NOMO-1 treated with dmso at 0.1 percent for 144 hours (cell line): ENCODE results near the gene UPK3A.
"Not testable (repeated sequence)": the region's sequence is repeated elsewhere in the genome, so short reads cannot be mapped to it uniquely, and the experiment has no call there.

ENCODE experiments used
- DNase-seq: peaks from one replicate; lab custom pipeline; 2025; ENCODE audit not compliant: unreplicated experiment; lab: John Stamatoyannopoulos, UW

UPK3A gene

DNA sequence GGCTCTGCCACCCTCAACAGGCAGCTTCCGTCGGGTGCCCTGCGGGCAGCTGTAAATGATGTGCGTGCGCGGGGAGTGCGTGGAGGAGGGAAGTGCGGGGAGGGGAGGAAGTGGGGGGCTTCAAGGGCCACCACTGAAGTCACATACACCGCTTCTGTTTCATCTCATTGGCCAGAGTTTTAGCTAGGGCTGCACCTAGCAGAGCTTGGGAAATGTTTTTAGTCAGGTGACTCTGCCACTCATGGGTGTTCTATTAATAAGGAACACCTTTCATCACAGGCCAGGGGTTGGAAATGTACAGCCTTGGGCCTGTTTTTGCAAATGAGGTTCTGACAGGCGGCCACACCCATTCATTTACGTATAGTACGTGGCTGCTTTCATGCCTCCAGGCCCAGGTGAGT is 39.6 kb downstream of the UPK3A start:
- no peak for DNase-seq

DNA sequence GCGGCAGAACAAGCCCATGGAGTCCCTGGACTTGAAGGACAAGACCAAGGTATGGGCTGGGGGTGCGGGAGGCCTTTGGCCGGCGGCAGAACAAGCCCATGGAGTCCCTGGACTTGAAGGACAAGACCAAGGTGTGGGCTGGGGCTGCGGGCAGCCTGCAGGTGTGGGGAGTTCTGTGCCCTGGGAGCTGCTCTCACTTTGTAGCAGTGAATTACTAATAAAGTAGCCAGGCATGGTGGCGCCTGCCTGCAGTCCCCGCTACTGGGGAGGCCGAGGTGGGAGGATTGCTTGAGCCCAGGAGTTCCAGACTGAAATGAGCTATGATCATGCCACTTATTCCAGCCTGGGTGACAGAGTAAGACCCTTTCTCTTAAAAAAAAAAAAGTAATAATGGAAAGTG is 43.5 kb downstream of the UPK3A start:
- not testable (repeated sequence) for DNase-seq

DNA sequence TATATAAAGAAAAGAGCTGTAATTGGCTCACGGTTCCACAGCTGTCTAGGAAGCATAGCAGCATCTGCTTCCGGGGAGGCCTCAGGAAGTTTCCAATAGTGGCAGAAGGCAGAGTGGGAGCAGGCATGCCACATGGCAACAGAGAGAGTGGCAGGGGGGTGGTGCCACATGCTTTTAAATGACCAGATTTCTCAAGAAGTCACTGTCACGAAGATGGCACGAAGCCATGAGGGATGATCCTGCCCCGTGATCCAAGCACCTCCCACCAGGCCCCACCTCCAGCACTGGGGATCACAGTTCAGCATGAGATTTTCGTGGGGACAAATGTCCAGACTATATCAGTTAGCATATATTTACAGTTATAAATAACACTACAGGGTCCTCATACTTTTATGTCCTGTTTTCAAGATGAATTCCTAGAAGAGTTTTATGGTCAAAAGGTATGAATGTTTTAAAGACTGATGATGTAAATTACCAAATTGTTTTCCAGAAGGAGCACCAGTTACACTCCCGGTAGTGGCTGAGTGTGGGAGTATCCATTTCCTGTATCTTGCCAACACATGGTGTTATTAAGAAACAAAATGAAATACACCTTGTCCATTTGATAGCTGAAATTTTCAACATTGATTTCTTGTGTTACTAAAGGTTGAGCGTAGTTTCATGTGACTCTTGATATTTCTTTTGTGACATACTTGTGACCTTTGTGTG is 44.2 kb downstream of the UPK3A start:
- no peak for DNase-seq

DNA sequence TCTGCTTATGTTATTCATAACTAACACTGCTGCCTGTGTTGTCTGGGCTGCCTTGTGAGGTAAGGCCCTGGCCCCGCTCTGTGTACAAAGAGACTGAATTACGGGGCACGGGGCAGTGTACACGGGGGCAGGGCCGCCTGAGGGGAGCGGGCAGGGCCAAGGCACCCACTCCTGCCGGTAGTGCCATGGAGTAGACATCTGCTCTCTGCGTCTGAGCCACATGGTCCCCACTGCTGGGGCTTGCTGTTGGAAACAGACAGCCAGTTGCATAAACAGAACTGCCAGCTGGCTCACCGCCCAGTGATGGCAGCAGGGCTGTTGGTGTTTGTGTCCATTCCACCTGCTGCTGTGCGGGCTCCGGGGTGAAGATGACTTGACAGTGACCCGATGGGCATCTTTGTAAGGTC is 44.8 kb downstream of the UPK3A start:
- DNase-seq: no peak

DNA sequence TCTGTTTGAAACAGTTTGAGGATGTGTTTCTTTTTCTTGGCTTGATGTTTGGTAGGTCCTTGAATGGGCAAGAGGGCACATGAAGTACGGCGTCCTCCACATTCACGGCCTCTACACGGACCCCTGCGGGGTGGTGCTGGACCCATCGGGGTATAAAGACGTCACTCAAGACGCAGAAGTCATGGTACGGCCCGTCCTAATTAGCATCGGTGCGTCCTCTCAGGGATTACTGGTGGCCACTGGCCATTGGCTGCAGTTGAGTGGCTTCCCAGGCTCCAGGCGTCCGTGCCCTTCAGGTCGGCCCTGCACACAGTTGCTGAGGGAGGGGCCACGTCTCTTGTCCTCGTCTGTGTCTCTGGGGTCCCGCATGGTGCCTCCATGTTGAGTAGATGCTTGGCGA is 45.8 kb downstream of the UPK3A start:
- no peak for DNase-seq

DNA sequence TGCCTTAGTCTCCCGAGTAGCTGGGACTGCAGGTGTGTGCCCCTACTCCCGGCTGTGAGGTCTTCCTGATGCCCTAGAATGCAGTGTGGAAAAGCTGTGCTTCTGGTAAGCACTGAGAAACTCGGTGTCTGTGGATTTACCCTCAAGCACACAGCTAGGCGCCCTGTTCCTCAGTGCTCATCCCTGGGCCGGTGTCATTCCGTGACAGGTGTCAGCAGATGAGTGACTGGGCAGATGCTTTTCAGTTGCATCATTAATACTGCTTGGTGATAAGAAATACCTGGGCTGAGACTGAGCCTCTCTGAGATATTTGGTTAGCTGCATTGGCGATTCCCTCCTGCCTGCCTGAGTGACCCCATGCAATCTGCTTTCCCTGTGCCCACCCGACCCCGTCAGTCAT is 46.7 kb downstream of the UPK3A start:
- DNase-seq: no peak

DNA sequence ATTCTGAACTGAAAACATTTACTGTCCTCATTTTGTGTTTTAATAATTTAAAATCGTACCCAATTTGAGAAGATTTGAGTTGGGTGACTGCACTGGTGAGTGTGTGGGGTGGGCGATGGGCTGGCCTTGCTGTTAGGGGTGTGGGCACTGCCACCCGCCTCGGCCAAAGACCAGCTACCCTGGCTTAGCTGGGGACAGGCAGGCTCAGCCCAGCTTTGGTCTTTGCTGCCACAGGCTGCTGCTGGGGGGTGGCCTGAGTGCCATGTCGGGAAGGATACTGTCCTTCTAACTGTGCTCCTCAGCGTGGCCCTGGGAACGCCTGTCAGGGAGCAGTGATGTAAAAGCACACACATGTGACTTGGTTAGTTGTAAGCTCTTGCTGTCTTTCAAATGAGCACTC is 47.3 kb downstream of the UPK3A start:
- DNase-seq: no peak

DNA sequence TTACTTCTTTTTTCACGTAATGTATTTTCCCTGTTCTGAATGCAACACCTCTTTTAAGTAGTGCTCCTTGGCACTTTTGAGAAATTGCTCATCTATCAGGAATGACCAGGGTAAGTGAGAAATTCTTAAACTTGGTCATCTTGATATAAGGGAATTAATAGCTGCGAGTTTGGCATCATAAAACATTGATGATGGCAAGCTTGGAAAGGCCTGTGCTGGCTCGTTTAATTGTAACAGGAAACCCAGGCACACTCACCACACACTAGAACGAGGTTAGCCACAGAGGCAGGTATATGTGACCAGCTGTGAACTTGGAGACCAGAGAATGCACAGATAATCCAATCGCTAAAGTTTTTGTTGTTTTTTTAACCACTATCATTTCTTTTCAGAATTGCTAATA is 49.3 kb downstream of the UPK3A start:
- no peak for DNase-seq

DNA sequence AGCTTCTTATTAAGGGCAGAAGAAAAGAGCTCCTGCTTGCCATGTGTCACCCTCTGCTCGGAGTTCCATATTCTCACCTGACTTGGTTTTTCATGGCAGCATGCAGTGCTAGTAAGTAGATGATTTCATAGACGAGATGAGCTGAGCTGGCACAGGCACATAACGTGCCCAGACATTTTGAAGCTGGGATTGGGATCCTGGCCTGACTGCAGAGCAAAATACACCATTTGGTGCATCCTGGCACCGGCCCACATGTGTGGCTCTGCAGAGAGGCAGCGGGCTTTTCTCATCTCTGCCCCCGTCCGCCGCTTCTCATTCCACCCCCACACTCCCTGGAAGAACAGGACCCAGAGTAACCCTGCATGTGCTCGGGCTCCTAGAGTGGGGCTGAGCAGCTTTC is 49.8 kb downstream of the UPK3A start:
- DNase-seq: no peak

DNA sequence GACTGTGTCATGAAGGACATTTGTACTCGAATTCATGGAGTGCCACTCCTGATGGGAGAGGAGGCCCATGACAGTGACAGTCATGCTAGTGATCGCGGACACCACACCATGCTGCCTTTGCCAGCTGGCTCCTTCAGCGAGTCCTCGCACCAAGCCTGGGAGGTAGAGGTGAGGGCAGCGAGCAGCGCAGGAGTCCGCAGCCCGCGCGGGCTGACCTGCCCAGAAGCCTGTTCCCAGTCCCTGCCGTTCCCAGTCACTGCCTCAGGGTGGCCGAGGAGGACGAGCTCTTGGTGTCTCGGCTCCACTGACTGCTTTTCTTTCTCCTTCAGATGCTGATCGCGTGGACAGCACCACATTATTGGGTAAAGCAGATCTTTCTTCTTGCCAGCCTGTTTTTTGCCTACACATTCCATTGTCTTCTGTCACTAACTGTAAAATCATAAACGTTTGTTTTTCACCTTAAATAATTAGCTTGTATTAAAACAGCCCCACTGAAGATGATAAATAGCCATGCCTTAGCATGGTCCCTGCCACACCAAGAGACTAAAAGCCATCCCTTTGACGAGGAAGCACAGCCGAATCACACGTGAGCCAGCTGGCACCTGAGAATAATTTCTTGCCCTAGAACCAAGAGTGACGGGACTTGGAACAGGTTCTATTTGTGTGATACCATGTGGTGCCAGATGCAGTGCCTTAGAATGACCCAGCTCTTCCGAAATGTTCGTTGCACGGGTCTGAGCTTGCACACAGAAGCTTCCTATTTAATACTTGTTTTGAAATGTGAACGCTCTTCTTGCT is 50.5 kb downstream of the UPK3A start:
- DNase-seq: no peak

DNA sequence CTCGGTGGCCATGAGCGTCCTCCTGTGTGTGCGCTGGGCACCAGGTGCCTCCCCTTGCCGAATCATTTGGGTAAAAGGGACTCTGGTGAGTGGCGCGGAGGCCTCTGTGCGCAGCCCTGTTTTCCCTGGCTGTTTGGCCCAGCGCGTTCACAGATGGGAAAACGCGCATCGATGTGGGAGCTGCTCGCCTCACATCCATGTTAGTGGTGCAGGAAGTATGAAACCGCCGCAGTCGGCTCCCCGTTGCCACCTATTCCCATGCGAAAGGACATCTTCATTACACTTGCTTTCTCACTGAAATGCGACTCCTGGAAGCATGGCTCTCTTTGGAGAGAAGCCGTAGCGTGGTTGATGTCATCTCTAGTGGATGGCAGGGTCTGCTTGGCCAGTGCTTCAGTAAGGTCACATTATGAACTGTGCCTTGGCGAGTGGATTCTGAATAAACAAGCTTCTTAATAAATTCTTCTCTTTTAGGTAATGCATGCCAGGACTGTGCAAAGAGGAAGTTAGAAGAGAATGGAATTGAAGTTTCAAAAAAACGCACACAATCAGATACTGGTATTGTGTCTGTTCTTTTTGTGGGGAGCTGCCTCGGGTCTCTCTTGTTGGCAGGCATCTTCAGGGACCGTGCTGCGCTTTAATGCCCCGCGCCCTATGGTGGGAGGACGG is 51.2 kb downstream of the UPK3A start:
- DNase-seq: no peak

DNA sequence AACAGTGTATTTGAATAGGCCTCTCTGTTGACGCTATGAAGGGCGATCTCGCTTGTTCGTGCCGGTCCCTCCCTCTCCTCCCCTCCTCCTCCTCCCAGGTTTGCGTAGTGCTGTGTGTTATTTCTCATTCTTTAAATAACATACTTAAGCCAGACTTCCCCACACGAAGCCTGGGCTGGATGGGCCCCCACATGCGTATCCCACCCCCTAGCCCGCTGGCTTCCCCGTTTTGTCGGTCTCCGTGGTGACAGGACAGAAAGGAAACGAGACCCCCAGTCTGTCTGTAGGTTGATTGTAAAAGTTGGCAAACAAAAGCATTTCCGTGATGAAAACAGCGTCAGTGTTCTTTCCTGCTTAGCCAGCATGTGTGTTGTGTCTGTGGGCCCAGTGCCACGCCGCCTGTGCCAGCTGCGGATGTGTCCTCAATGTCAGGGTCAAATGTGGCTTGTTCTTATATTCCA is 52.3 kb downstream of the UPK3A start:
- DNase-seq: no peak

DNA sequence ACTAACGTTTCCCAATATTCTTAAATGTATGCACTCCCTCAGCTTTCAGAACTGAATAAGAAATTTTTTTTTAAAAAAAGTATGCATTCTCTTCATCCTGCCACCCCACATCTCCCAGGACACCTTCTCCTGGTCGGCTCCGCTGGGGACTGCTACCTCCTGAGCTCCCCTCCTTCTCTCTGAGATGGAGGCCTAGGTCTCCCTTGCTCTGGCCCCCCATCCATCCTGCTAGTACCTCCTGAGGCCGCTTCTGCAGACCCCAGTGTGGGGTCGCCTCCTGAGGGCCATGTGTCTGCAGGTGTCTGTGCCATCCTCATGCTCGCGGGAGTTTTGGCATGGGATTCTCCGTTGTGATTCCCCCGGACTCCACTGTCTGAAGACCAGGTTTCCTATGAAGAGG is 52.8 kb downstream of the UPK3A start:
- no peak for DNase-seq

DNA sequence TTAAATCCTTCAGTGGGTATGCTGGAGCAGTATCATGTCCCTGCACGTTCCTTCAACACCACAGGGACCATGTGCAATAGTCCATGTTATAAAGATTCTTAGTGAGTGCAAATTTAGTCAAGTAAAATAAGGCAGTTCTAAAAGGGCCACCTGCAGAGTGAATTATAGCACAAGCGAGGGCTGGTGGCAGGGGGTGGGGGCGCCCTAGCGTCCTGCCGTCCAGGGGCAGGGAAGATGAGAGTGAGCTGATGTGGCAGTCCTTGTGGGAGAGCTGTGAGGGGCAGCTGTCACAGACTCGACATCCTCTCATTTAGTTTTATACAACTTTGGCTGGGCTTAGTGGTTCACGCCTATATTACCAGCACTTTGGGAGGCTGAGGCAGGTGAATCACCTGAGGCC is 54.0 kb downstream of the UPK3A start:
- no peak for DNase-seq

DNA sequence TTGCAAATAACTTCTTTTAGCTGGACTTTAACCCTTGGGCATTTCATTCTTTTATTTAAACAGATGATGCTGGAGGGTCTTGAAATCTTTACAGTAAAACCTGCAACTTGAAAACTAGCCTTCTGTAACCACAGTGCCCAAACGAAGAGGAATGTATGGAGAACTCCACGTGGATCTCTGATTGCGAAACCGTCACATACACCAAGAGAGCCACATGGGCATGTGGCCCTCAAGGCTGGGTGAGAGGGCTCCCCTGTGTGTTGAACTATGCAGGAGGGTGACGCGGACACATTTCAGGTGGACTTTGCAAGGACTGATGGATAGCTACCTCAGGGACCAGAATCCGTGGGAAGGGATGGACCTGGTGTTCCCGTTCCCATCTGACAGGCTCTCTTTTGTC is 55.6 kb downstream of the UPK3A start:
- no peak for DNase-seq

DNA sequence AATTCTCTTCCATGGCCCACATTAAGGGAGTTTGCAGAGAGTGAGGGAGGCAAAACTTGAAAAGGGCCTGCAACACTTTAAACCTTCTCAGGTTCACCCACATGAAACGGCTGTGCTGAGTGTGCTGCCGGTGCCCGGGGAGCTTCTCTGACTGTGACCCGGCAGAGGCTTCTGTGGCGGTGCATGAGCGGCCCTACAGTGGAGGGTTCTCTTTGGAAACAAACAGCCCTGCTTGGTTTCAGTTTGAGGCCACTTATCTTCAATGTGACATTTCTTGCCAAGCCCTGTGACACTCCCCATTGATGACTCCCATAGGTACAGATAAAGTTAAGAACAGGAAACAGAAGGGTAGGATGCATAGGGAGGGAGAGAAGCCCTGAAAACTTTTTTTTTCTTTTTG is 56.7 kb downstream of the UPK3A start:
- DNase-seq: no peak

DNA sequence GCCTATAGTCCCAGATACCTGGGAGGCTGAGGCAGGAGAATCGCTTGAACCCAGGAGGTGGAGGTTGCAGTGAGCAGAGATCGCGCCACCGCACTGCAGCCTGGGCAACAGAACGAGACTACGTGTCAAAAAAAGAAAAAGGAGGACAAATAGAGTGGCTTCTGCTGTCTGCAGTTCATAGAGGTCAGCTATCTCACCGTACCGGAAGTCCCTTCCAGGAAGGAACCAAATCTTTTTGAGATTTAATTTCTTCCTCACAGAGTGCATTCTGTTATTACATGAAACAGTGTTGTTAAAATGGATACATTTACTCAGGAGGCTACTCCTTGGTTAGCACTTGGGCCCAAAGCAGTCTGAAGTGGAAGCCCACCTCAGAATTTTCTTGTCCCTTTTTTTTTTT is 58.4 kb downstream of the UPK3A start:
- DNase-seq: no peak

DNA sequence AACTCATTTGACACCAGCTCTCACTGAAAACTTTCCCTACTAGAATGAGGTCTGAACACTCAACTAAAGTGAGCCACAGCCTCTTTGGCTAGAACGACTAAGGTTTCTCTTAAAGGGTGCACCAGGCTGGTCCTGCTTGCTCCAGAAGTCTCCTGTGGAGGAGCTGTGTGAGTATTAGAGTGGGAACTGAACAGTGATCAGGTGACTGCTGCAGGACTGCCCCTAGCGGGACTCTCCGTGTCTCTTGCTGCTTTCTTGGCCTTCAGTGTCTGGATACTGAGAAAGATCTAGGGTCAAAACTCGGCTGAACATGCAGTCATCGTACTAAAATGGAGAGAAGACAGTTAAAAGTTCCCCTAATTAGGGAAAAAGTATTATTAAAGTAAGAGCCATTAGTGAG is 59.6 kb downstream of the UPK3A start:
- no peak for DNase-seq
